IMR-90 (cell line): Measurements from ENCODE around the gene KCNN4.
"Not testable (repeated sequence)": the region's sequence is repeated elsewhere in the genome, so short reads cannot be mapped to it uniquely, and the experiment has no call there.

Source experiments
- CEBPB ChIP-seq: IDR thresholded peaks from 2 replicates; pipeline ENCODE4 v1.6.1; 2012; ENCODE audit warnings: low read depth, low read length, improper control_type of control experiment
- CTCF ChIP-seq: conservative IDR thresholded peaks from 2 replicates; pipeline ENCODE4 v1.5.1; 2012; ENCODE audit warnings: mild to moderate bottlenecking, low read depth, low read length, improper control_type of control experiment
- ELK1 ChIP-seq: fragments of 150-350 bp; IDR thresholded peaks from 2 replicates; pipeline ENCODE4 v1.6.1; 2016; ENCODE audit warnings: low read depth, mild to moderate bottlenecking, low read length, moderate library complexity, borderline replicate concordance
- MAFK ChIP-seq: IDR thresholded peaks from 2 replicates; pipeline ENCODE4 v1.6.1; 2012; ENCODE audit warnings: low read depth, low read length, improper control_type of control experiment
- MXI1 ChIP-seq: IDR thresholded peaks from 2 replicates; pipeline ENCODE4 v1.6.1; 2012; ENCODE audit warnings: low read depth, mild to moderate bottlenecking, low read length, moderate library complexity, borderline replicate concordance
- POLR2A ChIP-seq: IDR thresholded peaks from 2 replicates; pipeline ENCODE4 v1.6.1; 2012; ENCODE audit warnings: mild to moderate bottlenecking, low read depth, low read length
- RAD21 ChIP-seq: IDR thresholded peaks from 2 replicates; pipeline ENCODE4 v1.6.1; 2012; ENCODE audit warnings: low read length, improper control_type of control experiment
- SMC3 ChIP-seq: fragments of 150-350 bp; IDR thresholded peaks from 2 replicates; pipeline ENCODE4 v1.6.1; 2016; ENCODE audit warnings: low read depth, mild to moderate bottlenecking, antibody characterized with exemption, low read length, moderate library complexity
- USF2 ChIP-seq: fragments of 150-350 bp; IDR thresholded peaks from 2 replicates; pipeline ENCODE4 v1.6.1; 2017; ENCODE audit warnings: mild to moderate bottlenecking, antibody characterized with exemption, low read length, low read depth

GRCh38 chr19:43817454-43817853 is 36.7 kb upstream of the KCNN4 start:
- TF ChIP-seq SMC3, POLR2A, CTCF, USF2, RAD21, MXI1, MAFK, ELK1: not testable (repeated sequence)
- peak; percentile 76 for TF ChIP-seq CEBPB
